ENCODE data around the gene DHRSX. TPM values are rescaled to one million over a fixed set of nuclear protein-coding genes. Genes with fewer than 3 reads are reported as not detected.

Gene DHRSX
- total RNA-seq, 2 donors from 2014 or later = 32.2 to 38.1 TPM

GRCh38 chrX:2176733-2177132 lies 324.0 kb downstream of the DHRSX start:
- no peak for ATAC-seq
- no peak for DNase-seq
- intact Hi-C loops (cut with DNase I, micrococcal nuclease) = no loop called here

- intact Hi-C loops (cut with DNase I, micrococcal nuclease) = no loop called here
- DNase-seq (no peak), ATAC-seq (no peak)
Observed at GRCh38 chrX:2176274-2176673, 324.5 kb downstream of the DHRSX start.

- intact Hi-C loops (cut with DNase I, micrococcal nuclease) = no loop called here
- DNase-seq (no peak), ATAC-seq (no peak)
Observed at GRCh38 chrX:2172359-2172758, 328.4 kb downstream of the DHRSX start.

Other genes with a start within 250 kb of the DHRSX start
- gene ZBED1, start within 50 bp of the DHRSX start, total RNA-seq = 10 to 100 TPM; 41.5 to 56.3 TPM
- gene CD99, start 190.3 kb upstream of the DHRSX start, total RNA-seq = 100 to 1,000 TPM; 164 to 191 TPM

Measured in left colon (tissue), 2 donors.